GM23338 (cell line): Measurements from ENCODE around the gene PCDHA8. TPM values are rescaled to one million over a fixed set of nuclear protein-coding genes. Genes with fewer than 3 reads are reported as not detected.

Source experiments
- ATAC-seq: fragments of 200-7000 bp; cut with Tn5 transposase; 3 replicates; pipeline ENCODE4 v1.9.1; 2020
- DNase-seq: peaks from one replicate; pipeline ENCODE4 v3.0.0-alpha.2; 2015; ENCODE audit warnings: low spot score
- H2AFZ ChIP-seq: fragments of 200-600 bp; sonication (generic); 2 replicates; pipeline ENCODE4 v1.8.0; 2016; ENCODE audit warnings: antibody characterized with exemption, mild to moderate bottlenecking, moderate library complexity
- H3F3A ChIP-seq: fragments of 200-600 bp; sonication (generic); replicated peaks from 2 replicates; pipeline ENCODE4 v1.8.0; 2017; ENCODE audit warnings: antibody characterized with exemption, mixed run types, low read depth
- H3K27ac ChIP-seq: fragments of 200-600 bp; sonication (generic); 2 replicates; pipeline ENCODE4 v1.6.1; 2016; ENCODE audit warnings: low read depth
- H3K27me3 ChIP-seq: fragments of 200-600 bp; sonication (generic); 2 replicates; pipeline ENCODE4 v1.8.0; 2016; ENCODE audit warnings: mild to moderate bottlenecking, mixed run types, moderate library complexity; ENCODE audit not compliant: insufficient read depth
- H3K36me3 ChIP-seq: fragments of 200-600 bp; sonication (generic); 2 replicates; pipeline ENCODE4 v1.8.0; 2016; ENCODE audit warnings: mild to moderate bottlenecking; ENCODE audit not compliant: insufficient read depth
- H3K4me1 ChIP-seq: fragments of 200-600 bp; sonication (generic); 2 replicates; pipeline ENCODE4 v1.8.0; 2016; ENCODE audit warnings: mild to moderate bottlenecking, moderate library complexity; ENCODE audit not compliant: insufficient read depth
- H3K4me2 ChIP-seq: fragments of 200-600 bp; sonication (generic); 2 replicates; pipeline ENCODE4 v1.7.1; 2017; ENCODE audit warnings: mixed run types
- H3K4me3 ChIP-seq: fragments of 200-600 bp; sonication (generic); 2 replicates; pipeline ENCODE4 v1.6.1; 2016; ENCODE audit warnings: mixed run types
- H3K79me2 ChIP-seq: fragments of 200-600 bp; sonication (generic); replicated peaks from 2 replicates; pipeline ENCODE4 v1.8.0; 2017; ENCODE audit warnings: mild to moderate bottlenecking; ENCODE audit not compliant: insufficient read depth
- H3K9me2 ChIP-seq: fragments of 200-600 bp; sonication (generic); 2 replicates; pipeline ENCODE4 v1.8.0; 2017; ENCODE audit not compliant: insufficient read depth
- H4K20me1 ChIP-seq: fragments of 200-600 bp; sonication (generic); replicated peaks from 2 replicates; pipeline ENCODE4 v1.8.0; 2017; ENCODE audit warnings: mild to moderate bottlenecking; ENCODE audit not compliant: insufficient read depth
- H3K27ac Mint-ChIP-seq: 2 replicates; pipeline ENCODE4 v1.8.0; 2020; ENCODE audit warnings: inconsistent platforms, mild to moderate bottlenecking, moderate library complexity, mixed read lengths
- H3K27me3 Mint-ChIP-seq: 3 replicates; pipeline ENCODE4 v1.8.0; 2022; ENCODE audit warnings: low read depth, mild to moderate bottlenecking, moderate library complexity, mixed read lengths, inconsistent platforms; ENCODE audit not compliant: insufficient read depth, poor library complexity
- H3K36me3 Mint-ChIP-seq: 3 replicates; pipeline ENCODE4 v1.8.0; 2021; ENCODE audit warnings: low read depth, mild to moderate bottlenecking, inconsistent platforms, moderate library complexity, mixed read lengths
- H3K4me1 Mint-ChIP-seq: 3 replicates; pipeline ENCODE4 v1.8.0; 2020; ENCODE audit warnings: mild to moderate bottlenecking, inconsistent platforms, mixed read lengths
- H3K4me3 Mint-ChIP-seq: 3 replicates; pipeline ENCODE4 v1.8.0; 2021; ENCODE audit warnings: moderate library complexity, mild to moderate bottlenecking, inconsistent platforms, mixed read lengths
- H3K9me3 Mint-ChIP-seq: 3 replicates; pipeline ENCODE4 v1.8.0; 2020; ENCODE audit warnings: moderate library complexity, mild to moderate bottlenecking, inconsistent platforms, mixed read lengths
- EZH2 ChIP-seq: fragments of 200-600 bp; sonication (generic); IDR thresholded peaks from one replicate; pipeline ENCODE4 v1.8.0; 2017; ENCODE audit warnings: antibody characterized with exemption, mild to moderate bottlenecking, low read depth; ENCODE audit not compliant: unreplicated experiment
- EZH2phosphoT487 ChIP-seq: fragments of 200-600 bp; sonication (generic); IDR thresholded peaks from one replicate; pipeline ENCODE4 v1.8.1; 2018; ENCODE audit warnings: antibody characterized with exemption; ENCODE audit not compliant: unreplicated experiment
- POLR2AphosphoS5 ChIP-seq: IDR thresholded peaks from 2 replicates; pipeline ENCODE4 v1.6.1; 2016; ENCODE audit warnings: antibody characterized with exemption, low read depth
- STAT1 ChIP-seq: IDR thresholded peaks from one replicate; pipeline ENCODE4 v1.6.1; 2016; ENCODE audit warnings: antibody characterized with exemption; ENCODE audit not compliant: unreplicated experiment
- ZNF114 ChIP-seq: fragments of 250-450 bp; sonication (Bioruptor Pico); IDR thresholded peaks from 2 replicates; pipeline ENCODE4 v1.5.0; 2020; ENCODE audit warnings: mild to moderate bottlenecking, moderate library complexity
- ZNF331 ChIP-seq: fragments of 250-450 bp; sonication (Bioruptor Pico); IDR thresholded peaks from 2 replicates; pipeline ENCODE4 v1.5.0; 2020; ENCODE audit warnings: low read depth, mild to moderate bottlenecking, moderate library complexity
- polyA plus RNA-seq: library from polyadenylated mRNA; unstranded; fragments of >200 nt; fragmentation: Nextera tagmentation; extraction: Ambion mirVana; gene quantifications from 2 replicates; pipeline ENCODE4 v1.2.1, GENCODE V29; 2016
- total RNA-seq: library from RNA; depleted of rRNA; stranded (reverse); fragments of >200 nt; shearing (Covaris generic); gene quantifications from 2 replicates; pipeline ENCODE4 v1.2.3, GENCODE V29; 2014
- TF ChIP-seq, protein P1 (sequence below): IDR thresholded peaks from one replicate; pipeline ENCODE4 v1.6.1; 2018; ENCODE audit warnings: antibody characterized with exemption; ENCODE audit not compliant: unreplicated experiment
- TF ChIP-seq, protein P2 (sequence below), 2 experiments: fragments of 200-600 bp in 1 of 2; sonication (generic) in 1 of 2; conservative IDR thresholded peaks; 2 replicates each; pipeline versions ENCODE4 v1.5.1 to v1.6.1; 2016 to 2017; ENCODE audit warnings: antibody characterized with exemption in 2 of 2, low read depth in 2 of 2, mild to moderate bottlenecking in 2 of 2, moderate library complexity in 1 of 2

PCDHA8 gene
- total and polyA plus RNA-seq, 2 experiments from 2014 or later: 0.86 to 3.1 TPM

DNA sequence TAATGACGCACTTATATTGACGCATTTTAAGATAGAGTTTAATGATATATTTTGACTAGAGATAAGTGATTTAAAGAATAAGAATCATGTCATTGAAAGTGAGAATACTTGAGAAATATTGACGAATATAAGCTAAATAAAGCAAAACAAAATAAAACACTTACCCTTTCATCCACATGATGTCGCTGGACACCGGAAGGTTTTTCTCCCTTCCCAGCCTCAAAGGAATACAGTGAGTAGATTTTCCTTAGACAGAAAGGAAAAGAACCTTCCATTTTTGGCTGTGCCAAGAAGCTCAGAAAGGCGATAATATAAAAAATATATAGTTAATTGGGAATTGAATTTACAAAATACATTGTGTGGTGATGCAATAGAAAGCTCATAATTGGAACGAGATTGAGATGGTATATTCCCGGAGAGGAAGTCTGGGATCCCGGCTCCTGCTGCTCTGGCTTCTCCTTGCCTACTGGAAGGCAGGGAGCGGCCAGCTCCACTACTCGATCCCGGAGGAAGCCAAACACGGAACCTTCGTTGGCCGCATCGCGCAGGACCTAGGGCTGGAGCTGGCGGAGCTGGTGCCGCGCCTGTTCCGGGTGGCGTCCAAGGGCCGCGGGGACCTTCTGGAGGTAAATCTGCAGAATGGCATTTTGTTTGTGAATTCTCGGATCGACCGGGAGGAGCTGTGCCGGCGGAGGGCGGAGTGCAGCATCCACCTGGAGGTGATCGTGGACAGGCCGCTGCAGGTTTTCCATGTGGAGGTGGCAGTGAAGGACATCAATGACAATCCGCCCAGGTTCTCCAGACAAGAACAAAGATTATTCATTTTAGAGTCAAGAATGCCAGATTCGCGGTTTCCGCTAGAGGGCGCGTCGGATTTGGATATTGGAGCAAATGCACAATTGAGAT, 19.4 kb upstream of the PCDHA8 start, which contains the start of gene PCDHA5:
TSS of gene PCDHA5 (plus strand) at position 239 of the 906 bp plus-strand sequence.
- no peak for ATAC-seq
- Histone ChIP-seq H3K4me3 (no peak within 1 kb of the TSS), H3F3A (no peaks in the 10 kb centered on the region), H3K9me2 (no peaks in the 10 kb centered on the region), H2AFZ (no peak within 1 kb of the TSS), H3K4me1 (no peaks in the 10 kb centered on the region), H3K27me3 (no peaks in the 10 kb centered on the region), H3K4me2 (no peak within 1 kb of the TSS), H3K36me3 (no peaks in the 10 kb centered on the region), H3K79me2 (no peaks in the 10 kb centered on the region), H3K27ac (no peak within 1 kb of the TSS), H4K20me1 (no peaks in the 10 kb centered on the region)
- DNase-seq: peak; percentile 43
- H3K27me3 Mint-ChIP-seq: no peaks in the 10 kb centered on the region
- H3K36me3 Mint-ChIP-seq: peaks cover 11% of the 10 kb centered on the region
- TF ChIP-seq, protein P1, sequence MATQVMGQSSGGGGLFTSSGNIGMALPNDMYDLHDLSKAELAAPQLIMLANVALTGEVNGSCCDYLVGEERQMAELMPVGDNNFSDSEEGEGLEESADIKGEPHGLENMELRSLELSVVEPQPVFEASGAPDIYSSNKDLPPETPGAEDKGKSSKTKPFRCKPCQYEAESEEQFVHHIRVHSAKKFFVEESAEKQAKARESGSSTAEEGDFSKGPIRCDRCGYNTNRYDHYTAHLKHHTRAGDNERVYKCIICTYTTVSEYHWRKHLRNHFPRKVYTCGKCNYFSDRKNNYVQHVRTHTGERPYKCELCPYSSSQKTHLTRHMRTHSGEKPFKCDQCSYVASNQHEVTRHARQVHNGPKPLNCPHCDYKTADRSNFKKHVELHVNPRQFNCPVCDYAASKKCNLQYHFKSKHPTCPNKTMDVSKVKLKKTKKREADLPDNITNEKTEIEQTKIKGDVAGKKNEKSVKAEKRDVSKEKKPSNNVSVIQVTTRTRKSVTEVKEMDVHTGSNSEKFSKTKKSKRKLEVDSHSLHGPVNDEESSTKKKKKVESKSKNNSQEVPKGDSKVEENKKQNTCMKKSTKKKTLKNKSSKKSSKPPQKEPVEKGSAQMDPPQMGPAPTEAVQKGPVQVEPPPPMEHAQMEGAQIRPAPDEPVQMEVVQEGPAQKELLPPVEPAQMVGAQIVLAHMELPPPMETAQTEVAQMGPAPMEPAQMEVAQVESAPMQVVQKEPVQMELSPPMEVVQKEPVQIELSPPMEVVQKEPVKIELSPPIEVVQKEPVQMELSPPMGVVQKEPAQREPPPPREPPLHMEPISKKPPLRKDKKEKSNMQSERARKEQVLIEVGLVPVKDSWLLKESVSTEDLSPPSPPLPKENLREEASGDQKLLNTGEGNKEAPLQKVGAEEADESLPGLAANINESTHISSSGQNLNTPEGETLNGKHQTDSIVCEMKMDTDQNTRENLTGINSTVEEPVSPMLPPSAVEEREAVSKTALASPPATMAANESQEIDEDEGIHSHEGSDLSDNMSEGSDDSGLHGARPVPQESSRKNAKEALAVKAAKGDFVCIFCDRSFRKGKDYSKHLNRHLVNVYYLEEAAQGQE: no peak
- TF ChIP-seq, protein P2, sequence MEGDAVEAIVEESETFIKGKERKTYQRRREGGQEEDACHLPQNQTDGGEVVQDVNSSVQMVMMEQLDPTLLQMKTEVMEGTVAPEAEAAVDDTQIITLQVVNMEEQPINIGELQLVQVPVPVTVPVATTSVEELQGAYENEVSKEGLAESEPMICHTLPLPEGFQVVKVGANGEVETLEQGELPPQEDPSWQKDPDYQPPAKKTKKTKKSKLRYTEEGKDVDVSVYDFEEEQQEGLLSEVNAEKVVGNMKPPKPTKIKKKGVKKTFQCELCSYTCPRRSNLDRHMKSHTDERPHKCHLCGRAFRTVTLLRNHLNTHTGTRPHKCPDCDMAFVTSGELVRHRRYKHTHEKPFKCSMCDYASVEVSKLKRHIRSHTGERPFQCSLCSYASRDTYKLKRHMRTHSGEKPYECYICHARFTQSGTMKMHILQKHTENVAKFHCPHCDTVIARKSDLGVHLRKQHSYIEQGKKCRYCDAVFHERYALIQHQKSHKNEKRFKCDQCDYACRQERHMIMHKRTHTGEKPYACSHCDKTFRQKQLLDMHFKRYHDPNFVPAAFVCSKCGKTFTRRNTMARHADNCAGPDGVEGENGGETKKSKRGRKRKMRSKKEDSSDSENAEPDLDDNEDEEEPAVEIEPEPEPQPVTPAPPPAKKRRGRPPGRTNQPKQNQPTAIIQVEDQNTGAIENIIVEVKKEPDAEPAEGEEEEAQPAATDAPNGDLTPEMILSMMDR (conservative IDR thresholded peaks at IDR 0.05; ENCODE audit: low read depth in 2 of 2): peak; percentile 50 to 57
- TF ChIP-seq STAT1 (no peak), POLR2AphosphoS5 (no peak), ZNF114 (CRISPR knock-in tag) (no peak), EZH2phosphoT487 (no peak)
- H3K4me3 Mint-ChIP-seq: peak within 1 kb of the TSS; percentile 63; the same call in 2 of the 3 replicates
- H3K4me1 Mint-ChIP-seq: no peaks in the 10 kb centered on the region; the same call in 2 of the 3 replicates
- H3K27ac Mint-ChIP-seq: no peak within 1 kb of the TSS
- H3K9me3 Mint-ChIP-seq: peaks cover 3% of the 10 kb centered on the region; the same call in 1 of the 3 replicates

- no peak overlapping the region for H3K27ac ChIP-seq
- Mint-ChIP-seq H3K4me1 (no peaks in the 10 kb centered on the region; the same call in 2 of the 3 replicates), H3K36me3 (peaks cover 11% of the 10 kb centered on the region), H3K4me3 (no peak overlapping the region; the same call in 2 of the 3 replicates), H3K27me3 (no peaks in the 10 kb centered on the region), H3K9me3 (peaks cover 3% of the 10 kb centered on the region; the same call in 1 of the 3 replicates), H3K27ac (no peak overlapping the region)
- H4K20me1 ChIP-seq: no peaks in the 10 kb centered on the region
- H3K27me3 ChIP-seq: no peaks in the 10 kb centered on the region
- no peak for ATAC-seq
- no peak overlapping the region for H2AFZ ChIP-seq
- H3F3A ChIP-seq: no peaks in the 10 kb centered on the region
- no peaks in the 10 kb centered on the region for H3K9me2 ChIP-seq
- no peak overlapping the region for H3K4me3 ChIP-seq
- H3K36me3 ChIP-seq: no peaks in the 10 kb centered on the region
- H3K4me1 ChIP-seq: no peaks in the 10 kb centered on the region
- no peaks in the 10 kb centered on the region for H3K79me2 ChIP-seq
- H3K4me2 ChIP-seq: no peak overlapping the region
- DNase-seq: no peak
- TF ChIP-seq ZNF331 (no peak), STAT1 (no peak), EZH2 (no peak)
- TF ChIP-seq, protein P1: no peak
These were observed 18.7 kb upstream of the PCDHA8 start for GRCh38 chr5:140822281-140822629.
